Stimulated activated effector memory CD8-positive, alpha-beta T cell treated with anti-CD3 and anti-CD28 coated beads, Interleukin-12 subunit alpha, Interleukin-12 subunit beta, amount 100 ng/mL, for 72 hours (primary cell): ENCODE measurements around the gene BBLN.
"Not testable (repeated sequence)": the region's sequence is repeated elsewhere in the genome, so short reads cannot be mapped to it uniquely, and the experiment has no call there.

ENCODE experiments used
- ATAC-seq: fragments of 150-1000 bp; cut with Tn5 transposase; 2 replicates; pipeline ENCODE4 v1.10.0; 2021
- DNase-seq, 2 donors: peaks; one replicate each; pipeline ENCODE4 v3.0.0; 2021 to 2022; ENCODE audit warnings: low spot score in 2 of 2
- H3K27ac Mint-ChIP-seq: one replicate; pipeline ENCODE4 v1.8.0; 2022; ENCODE audit warnings: mild to moderate bottlenecking, mixed read lengths
- H3K36me3 Mint-ChIP-seq: one replicate; pipeline ENCODE4 v1.8.0; 2022; ENCODE audit warnings: mild to moderate bottlenecking, mixed read lengths
- H3K4me1 Mint-ChIP-seq: one replicate; pipeline ENCODE4 v1.8.0; 2022; ENCODE audit warnings: mixed read lengths
- H3K4me3 Mint-ChIP-seq: one replicate; pipeline ENCODE4 v1.8.0; 2022; ENCODE audit warnings: mild to moderate bottlenecking, mixed read lengths
- H3K9me3 Mint-ChIP-seq: one replicate; pipeline ENCODE4 v1.8.0; 2022; ENCODE audit warnings: mixed read lengths

BBLN gene

GRCh38 chr9:128181480-128181879, 21.4 kb downstream of the BBLN start:
- peaks cover 78% of the 10 kb centered on the region for H3K36me3 Mint-ChIP-seq
- H3K27ac Mint-ChIP-seq, H3K4me3 Mint-ChIP-seq, DNase-seq, H3K9me3 Mint-ChIP-seq, ATAC-seq: not testable (repeated sequence)
- peaks cover 27% of the 10 kb centered on the region for H3K4me1 Mint-ChIP-seq

GRCh38 chr9:128182893-128183588, 23.0 kb downstream of the BBLN start:
- ATAC-seq = no peak
- Mint-ChIP-seq H3K36me3 (peaks cover 82% of the 10 kb centered on the region), H3K9me3 (no peaks in the 10 kb centered on the region), H3K27ac (peak overlapping the region; percentile 71), H3K4me3 (no peak overlapping the region), H3K4me1 (peaks cover 33% of the 10 kb centered on the region)
- no peak for DNase-seq

- no peak for DNase-seq
- peaks cover 58% of the 10 kb centered on the region for H3K4me1 Mint-ChIP-seq
- H3K4me3 Mint-ChIP-seq = no peak overlapping the region
- no peak for ATAC-seq
- H3K36me3 Mint-ChIP-seq = peaks cover 82% of the 10 kb centered on the region
- H3K27ac Mint-ChIP-seq = peak overlapping the region; percentile 64
- H3K9me3 Mint-ChIP-seq = no peaks in the 10 kb centered on the region
These were observed 26.2 kb downstream of the BBLN start for GRCh38 chr9:128185979-128186965.

GRCh38 chr9:128187361-128187760, 27.3 kb downstream of the BBLN start:
- no peak overlapping the region for H3K27ac Mint-ChIP-seq
- no peaks in the 10 kb centered on the region for H3K9me3 Mint-ChIP-seq
- H3K36me3 Mint-ChIP-seq = peaks cover 81% of the 10 kb centered on the region
- no peak for DNase-seq
- no peak for ATAC-seq
- H3K4me1 Mint-ChIP-seq = peaks cover 59% of the 10 kb centered on the region
- H3K4me3 Mint-ChIP-seq = no peak overlapping the region

- H3K9me3 Mint-ChIP-seq = no peaks in the 10 kb centered on the region
- H3K36me3 Mint-ChIP-seq = peaks cover 73% of the 10 kb centered on the region
- H3K27ac Mint-ChIP-seq = peak overlapping the region; percentile 34
- DNase-seq = no peak
- peaks cover 56% of the 10 kb centered on the region for H3K4me1 Mint-ChIP-seq
- no peak overlapping the region for H3K4me3 Mint-ChIP-seq
- ATAC-seq = no peak
These were observed 28.1 kb downstream of the BBLN start for GRCh38 chr9:128188209-128188608.

GRCh38 chr9:128190013-128190412, 29.9 kb downstream of the BBLN start:
- Mint-ChIP-seq H3K9me3 (no peaks in the 10 kb centered on the region), H3K4me1 (peaks cover 51% of the 10 kb centered on the region), H3K27ac (peak overlapping the region; percentile 96), H3K4me3 (peak overlapping the region; percentile 96), H3K36me3 (peaks cover 55% of the 10 kb centered on the region)
- DNase-seq (no peak), ATAC-seq (no peak)

- no peaks in the 10 kb centered on the region for H3K9me3 Mint-ChIP-seq
- ATAC-seq (peak; percentile 63), DNase-seq (no peak)
- H3K27ac Mint-ChIP-seq = peak overlapping the region; percentile 96
- H3K4me3 Mint-ChIP-seq = peak overlapping the region; percentile 96
- peaks cover 47% of the 10 kb centered on the region for H3K36me3 Mint-ChIP-seq
- H3K4me1 Mint-ChIP-seq = peaks cover 47% of the 10 kb centered on the region
These were observed 30.7 kb downstream of the BBLN start for GRCh38 chr9:128190516-128191405.

- H3K36me3 Mint-ChIP-seq = peaks cover 46% of the 10 kb centered on the region
- DNase-seq = peak; percentile 77 to 89
- H3K4me3 Mint-ChIP-seq = peak within 1 kb of the TSS; percentile 96
- peaks cover 42% of the 10 kb centered on the region for H3K4me1 Mint-ChIP-seq
- H3K9me3 Mint-ChIP-seq = no peaks in the 10 kb centered on the region
- H3K27ac Mint-ChIP-seq = peak within 1 kb of the TSS; percentile 96
- peak; percentile 97 for ATAC-seq
These were observed 31.5 kb downstream of the BBLN start, which contains the start of gene CIZ1 for GRCh38 chr9:128191406-128192046. Gene CIZ1, minus strand, starts transcription at chr9:128191572. Its CDS starts 715 bp downstream, at chr9:128190857.

- ATAC-seq = no peak
- H3K4me1 Mint-ChIP-seq = peaks cover 38% of the 10 kb centered on the region
- H3K36me3 Mint-ChIP-seq = peaks cover 35% of the 10 kb centered on the region
- peak overlapping the region; percentile 96 for H3K4me3 Mint-ChIP-seq
- H3K27ac Mint-ChIP-seq = no peak overlapping the region
- DNase-seq = no peak
- no peaks in the 10 kb centered on the region for H3K9me3 Mint-ChIP-seq
These were observed 32.7 kb downstream of the BBLN start for GRCh38 chr9:128192601-128193371.

- DNase-seq (no peak), ATAC-seq (no peak)
- H3K4me3 Mint-ChIP-seq = no peak overlapping the region
- H3K27ac Mint-ChIP-seq = no peak overlapping the region
- peaks cover 31% of the 10 kb centered on the region for H3K4me1 Mint-ChIP-seq
- peaks cover 27% of the 10 kb centered on the region for H3K36me3 Mint-ChIP-seq
- H3K9me3 Mint-ChIP-seq = no peaks in the 10 kb centered on the region
These were observed 33.5 kb downstream of the BBLN start for GRCh38 chr9:128193469-128194096.

GRCh38 chr9:128201441-128202369, 41.6 kb downstream of the BBLN start:
- H3K4me3 Mint-ChIP-seq = peak overlapping the region; percentile 60
- ATAC-seq = peak; percentile 61
- H3K9me3 Mint-ChIP-seq = no peaks in the 10 kb centered on the region
- H3K4me1 Mint-ChIP-seq = peaks cover 21% of the 10 kb centered on the region
- H3K27ac Mint-ChIP-seq = no peak overlapping the region
- DNase-seq = no peak
- no peaks in the 10 kb centered on the region for H3K36me3 Mint-ChIP-seq

- no peak for DNase-seq
- Mint-ChIP-seq H3K9me3 (no peaks in the 10 kb centered on the region), H3K36me3 (no peaks in the 10 kb centered on the region), H3K27ac (peak overlapping the region; percentile 46), H3K4me1 (peaks cover 21% of the 10 kb centered on the region), H3K4me3 (peak overlapping the region; percentile 60)
- ATAC-seq = no peak
These were observed 42.6 kb downstream of the BBLN start for GRCh38 chr9:128202648-128203023.
